T-helper 17 cell (primary cell): ENCODE results near the gene THAP3. TPM values are rescaled to one million over a fixed set of nuclear protein-coding genes. Genes with fewer than 3 reads are reported as not detected.

Experiments
- ATAC-seq: fragments of 150-1000 bp; cut with Tn5 transposase; 2 replicates; pipeline ENCODE4 v1.10.0; 2021; ENCODE audit warnings: mild to moderate bottlenecking, moderate library complexity
- DNase-seq, 3 donors: peaks; one replicate each; pipeline versions ENCODE4 v3.0.0 to v3.0.0-alpha.2; 2020 to 2021
- H3K9me3 ChIP-seq: one replicate; pipeline ENCODE4 v1.7.0; 2013; ENCODE audit warnings: low read length, mild to moderate bottlenecking; ENCODE audit not compliant: control insufficient read depth, poor library complexity, severe bottlenecking
- H3K27ac Mint-ChIP-seq: one replicate; pipeline ENCODE4 v1.8.0; 2022; ENCODE audit warnings: mild to moderate bottlenecking, moderate library complexity, mixed read lengths
- H3K27me3 Mint-ChIP-seq: one replicate; pipeline ENCODE4 v1.8.0; 2022; ENCODE audit warnings: mixed read lengths
- H3K36me3 Mint-ChIP-seq: one replicate; pipeline ENCODE4 v1.8.0; 2022; ENCODE audit warnings: low read depth, mixed read lengths
- H3K4me1 Mint-ChIP-seq: one replicate; pipeline ENCODE4 v1.8.0; 2022; ENCODE audit warnings: mild to moderate bottlenecking, mixed read lengths
- H3K4me3 Mint-ChIP-seq: one replicate; pipeline ENCODE4 v1.8.0; 2022; ENCODE audit warnings: mild to moderate bottlenecking, moderate library complexity, mixed read lengths
- total RNA-seq, 4 donors: library from RNA in 2 of 4; stranded (reverse) in 2 of 4; gene quantifications; one replicate each; pipeline ENCODE4 v1.2.3 and lab custom pipeline; 2022 to 2026

Gene THAP3
- total RNA-seq, 2 donors from 2014 or later, result 13.3 to 14.0 TPM

GRCh38 chr1:6585841-6586240, 38.8 kb upstream of the THAP3 start:
- Mint-ChIP-seq H3K4me1 (peaks cover 29% of the 10 kb centered on the region), H3K4me3 (no peak overlapping the region), H3K27ac (no peak overlapping the region), H3K27me3 (no peaks in the 10 kb centered on the region), H3K36me3 (no peaks in the 10 kb centered on the region)
- ATAC-seq, result no peak
- DNase-seq, result no peak
- H3K9me3 ChIP-seq, result no peaks in the 10 kb centered on the region

- ATAC-seq (no peak), DNase-seq (no peak)
- no peaks in the 10 kb centered on the region for H3K36me3 Mint-ChIP-seq
- no peak overlapping the region for H3K27ac Mint-ChIP-seq
- H3K27me3 Mint-ChIP-seq, result no peaks in the 10 kb centered on the region
- no peaks in the 10 kb centered on the region for H3K9me3 ChIP-seq
- no peak overlapping the region for H3K4me3 Mint-ChIP-seq
- peaks cover 26% of the 10 kb centered on the region for H3K4me1 Mint-ChIP-seq
Observed at GRCh38 chr1:6586404-6586816, 38.3 kb upstream of the THAP3 start.

- DNase-seq, result no peak
- Mint-ChIP-seq H3K36me3 (no peaks in the 10 kb centered on the region), H3K27me3 (no peaks in the 10 kb centered on the region), H3K4me1 (peaks cover 23% of the 10 kb centered on the region), H3K27ac (peak overlapping the region; percentile 27), H3K4me3 (no peak overlapping the region)
- no peak for ATAC-seq
- H3K9me3 ChIP-seq, result no peaks in the 10 kb centered on the region
Observed at GRCh38 chr1:6587261-6588005, 37.2 kb upstream of the THAP3 start.

GRCh38 chr1:6588128-6588892, 36.4 kb upstream of the THAP3 start:
- no peak overlapping the region for H3K4me3 Mint-ChIP-seq
- H3K9me3 ChIP-seq, result no peaks in the 10 kb centered on the region
- H3K27me3 Mint-ChIP-seq, result no peaks in the 10 kb centered on the region
- no peak for DNase-seq
- no peak for ATAC-seq
- peaks cover 23% of the 10 kb centered on the region for H3K4me1 Mint-ChIP-seq
- H3K27ac Mint-ChIP-seq, result peak overlapping the region; percentile 27
- H3K36me3 Mint-ChIP-seq, result no peaks in the 10 kb centered on the region

- ATAC-seq (no peak), DNase-seq (no peak)
- Mint-ChIP-seq H3K27ac (no peak overlapping the region), H3K27me3 (no peaks in the 10 kb centered on the region), H3K4me1 (peaks cover 23% of the 10 kb centered on the region), H3K36me3 (no peaks in the 10 kb centered on the region), H3K4me3 (no peak overlapping the region)
- no peaks in the 10 kb centered on the region for H3K9me3 ChIP-seq
Observed at GRCh38 chr1:6588893-6589520, 35.7 kb upstream of the THAP3 start.

GRCh38 chr1:6590046-6590445, 34.6 kb upstream of the THAP3 start:
- Mint-ChIP-seq H3K36me3 (no peaks in the 10 kb centered on the region), H3K27ac (peak overlapping the region; percentile 21), H3K27me3 (no peaks in the 10 kb centered on the region), H3K4me3 (no peak overlapping the region), H3K4me1 (peaks cover 16% of the 10 kb centered on the region)
- DNase-seq, result no peak
- no peaks in the 10 kb centered on the region for H3K9me3 ChIP-seq
- no peak for ATAC-seq

- no peaks in the 10 kb centered on the region for H3K9me3 ChIP-seq
- peaks cover 21% of the 10 kb centered on the region for H3K4me1 Mint-ChIP-seq
- no peaks in the 10 kb centered on the region for H3K27me3 Mint-ChIP-seq
- no peaks in the 10 kb centered on the region for H3K36me3 Mint-ChIP-seq
- ATAC-seq, result peak; percentile 42
- DNase-seq, result no peak
- peak overlapping the region; percentile 9 for H3K27ac Mint-ChIP-seq
- no peak overlapping the region for H3K4me3 Mint-ChIP-seq
Observed at GRCh38 chr1:6591222-6591621, 33.4 kb upstream of the THAP3 start.

GRCh38 chr1:6591644-6592043, 33.0 kb upstream of the THAP3 start:
- no peaks in the 10 kb centered on the region for H3K27me3 Mint-ChIP-seq
- no peak overlapping the region for H3K4me3 Mint-ChIP-seq
- peaks cover 24% of the 10 kb centered on the region for H3K4me1 Mint-ChIP-seq
- DNase-seq, result no peak
- no peaks in the 10 kb centered on the region for H3K9me3 ChIP-seq
- peak overlapping the region; percentile 9 for H3K27ac Mint-ChIP-seq
- H3K36me3 Mint-ChIP-seq, result no peaks in the 10 kb centered on the region
- no peak for ATAC-seq

- peaks cover 24% of the 10 kb centered on the region for H3K4me1 Mint-ChIP-seq
- DNase-seq, result no peak
- H3K27me3 Mint-ChIP-seq, result no peaks in the 10 kb centered on the region
- H3K36me3 Mint-ChIP-seq, result no peaks in the 10 kb centered on the region
- no peak for ATAC-seq
- H3K9me3 ChIP-seq, result no peaks in the 10 kb centered on the region
- no peak overlapping the region for H3K27ac Mint-ChIP-seq
- no peak overlapping the region for H3K4me3 Mint-ChIP-seq
Observed at GRCh38 chr1:6592441-6592840, 32.2 kb upstream of the THAP3 start.

GRCh38 chr1:6592865-6593593, 31.6 kb upstream of the THAP3 start:
- peaks cover 21% of the 10 kb centered on the region for H3K4me1 Mint-ChIP-seq
- no peak overlapping the region for H3K4me3 Mint-ChIP-seq
- H3K36me3 Mint-ChIP-seq, result no peaks in the 10 kb centered on the region
- DNase-seq (no peak), ATAC-seq (no peak)
- H3K27me3 Mint-ChIP-seq, result no peaks in the 10 kb centered on the region
- no peaks in the 10 kb centered on the region for H3K9me3 ChIP-seq
- H3K27ac Mint-ChIP-seq, result no peak overlapping the region

GRCh38 chr1:6593810-6594209, 30.9 kb upstream of the THAP3 start:
- Mint-ChIP-seq H3K36me3 (no peaks in the 10 kb centered on the region), H3K27ac (no peak overlapping the region), H3K4me1 (peaks cover 24% of the 10 kb centered on the region), H3K4me3 (no peak overlapping the region), H3K27me3 (no peaks in the 10 kb centered on the region)
- ATAC-seq (no peak), DNase-seq (no peak)
- H3K9me3 ChIP-seq, result no peaks in the 10 kb centered on the region

GRCh38 chr1:6594977-6595740, 29.5 kb upstream of the THAP3 start:
- Mint-ChIP-seq H3K27me3 (no peaks in the 10 kb centered on the region), H3K27ac (no peak overlapping the region), H3K36me3 (no peaks in the 10 kb centered on the region), H3K4me3 (no peak overlapping the region), H3K4me1 (peaks cover 30% of the 10 kb centered on the region)
- no peak for DNase-seq
- H3K9me3 ChIP-seq, result no peaks in the 10 kb centered on the region
- ATAC-seq, result no peak
